Measurements from ENCODE around the gene CCDC172. TPM values are rescaled to one million over a fixed set of nuclear protein-coding genes. Genes with fewer than 3 reads are reported as not detected.

Gene CCDC172
- total RNA-seq, 1 donor from 2014 or later: not detected

DNA sequence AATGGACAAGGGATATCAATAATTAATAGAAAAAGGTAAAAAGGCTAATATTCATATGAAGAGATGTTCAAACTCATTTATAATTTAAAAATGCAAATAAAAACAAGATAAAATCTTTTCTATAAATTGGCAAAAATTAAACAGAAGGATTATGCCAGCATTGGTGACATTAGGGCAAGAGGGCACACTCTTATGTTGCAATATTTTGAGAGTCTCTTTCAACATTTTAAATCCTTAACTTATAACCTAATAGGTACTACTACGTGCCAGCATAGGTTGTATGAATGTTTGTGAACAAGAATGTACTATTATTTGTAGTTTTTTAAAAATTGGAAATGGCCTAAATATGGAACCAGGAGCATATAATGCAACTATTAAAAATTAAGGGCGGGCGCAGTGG is 78.6 kb downstream of the CCDC172 start:
- no peak overlapping the region for H3K4me3 ChIP-seq (ENCODE audit: low read depth, low read length)
- TF ChIP-seq, protein P1, sequence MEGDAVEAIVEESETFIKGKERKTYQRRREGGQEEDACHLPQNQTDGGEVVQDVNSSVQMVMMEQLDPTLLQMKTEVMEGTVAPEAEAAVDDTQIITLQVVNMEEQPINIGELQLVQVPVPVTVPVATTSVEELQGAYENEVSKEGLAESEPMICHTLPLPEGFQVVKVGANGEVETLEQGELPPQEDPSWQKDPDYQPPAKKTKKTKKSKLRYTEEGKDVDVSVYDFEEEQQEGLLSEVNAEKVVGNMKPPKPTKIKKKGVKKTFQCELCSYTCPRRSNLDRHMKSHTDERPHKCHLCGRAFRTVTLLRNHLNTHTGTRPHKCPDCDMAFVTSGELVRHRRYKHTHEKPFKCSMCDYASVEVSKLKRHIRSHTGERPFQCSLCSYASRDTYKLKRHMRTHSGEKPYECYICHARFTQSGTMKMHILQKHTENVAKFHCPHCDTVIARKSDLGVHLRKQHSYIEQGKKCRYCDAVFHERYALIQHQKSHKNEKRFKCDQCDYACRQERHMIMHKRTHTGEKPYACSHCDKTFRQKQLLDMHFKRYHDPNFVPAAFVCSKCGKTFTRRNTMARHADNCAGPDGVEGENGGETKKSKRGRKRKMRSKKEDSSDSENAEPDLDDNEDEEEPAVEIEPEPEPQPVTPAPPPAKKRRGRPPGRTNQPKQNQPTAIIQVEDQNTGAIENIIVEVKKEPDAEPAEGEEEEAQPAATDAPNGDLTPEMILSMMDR (IDR thresholded peaks at IDR 0.05; ENCODE audit: insufficient read depth, low read length, severe bottlenecking): no peak
- H3K27me3 ChIP-seq (ENCODE audit: control insufficient read depth, insufficient read depth, low read length): no peaks in the 10 kb centered on the region
- DNase-seq (ENCODE audit: low read depth): no peak
- H3K36me3 ChIP-seq (ENCODE audit: control insufficient read depth, insufficient read depth, low read length): no peaks in the 10 kb centered on the region
- no peak for FAIRE-seq

DNA sequence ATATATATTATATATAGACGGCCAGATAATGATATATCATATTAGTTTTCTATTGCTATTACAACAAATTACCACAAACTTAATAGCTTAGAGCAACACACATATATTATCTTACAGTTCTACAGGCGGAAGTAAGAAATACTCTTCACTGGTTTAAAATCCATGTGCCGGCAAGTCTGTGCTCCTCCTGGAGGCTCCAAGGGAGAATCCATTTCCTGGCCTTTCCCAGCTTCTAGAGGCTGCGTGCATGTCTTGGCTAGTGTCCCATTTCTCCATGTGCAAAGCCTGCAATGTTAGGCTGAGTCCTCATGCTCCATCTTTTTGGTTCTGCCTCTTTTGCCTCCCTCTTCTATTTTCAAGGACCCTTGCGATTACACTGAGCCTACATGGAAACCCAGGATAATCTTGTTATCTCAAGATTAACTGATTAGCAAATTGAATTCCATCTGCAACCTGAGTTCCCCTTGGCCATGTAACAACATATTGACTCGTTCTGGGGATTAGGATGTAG is 79.5 kb downstream of the CCDC172 start:
- Histone ChIP-seq H3K36me3 (ENCODE audit: control insufficient read depth, insufficient read depth, low read length) (no peaks in the 10 kb centered on the region), H3K27me3 (ENCODE audit: control insufficient read depth, insufficient read depth, low read length) (no peaks in the 10 kb centered on the region), H3K4me3 (ENCODE audit: low read depth, low read length) (no peak overlapping the region)
- TF ChIP-seq, protein P1 (IDR thresholded peaks at IDR 0.05; ENCODE audit: insufficient read depth, low read length, severe bottlenecking): no peak
- FAIRE-seq: no peak
- DNase-seq (ENCODE audit: low read depth): no peak

DNA sequence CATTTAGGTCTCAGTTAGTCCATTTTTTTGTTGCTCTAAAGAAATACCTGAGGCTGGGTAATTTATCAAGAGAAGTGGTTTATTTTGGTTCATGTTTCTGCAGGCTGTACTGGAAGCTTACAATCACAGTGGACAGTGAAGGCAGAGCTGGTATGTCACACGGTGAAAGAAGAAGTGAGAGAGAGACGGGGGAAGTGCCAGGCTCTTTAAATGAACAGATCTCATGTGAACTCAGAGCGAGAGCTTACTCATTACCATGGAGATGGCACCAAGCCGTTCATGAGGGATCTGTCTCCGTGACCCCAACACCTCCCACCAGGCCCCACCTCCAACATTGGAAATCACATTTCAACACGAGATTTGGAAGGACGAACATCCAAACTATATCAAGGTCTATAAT is 84.5 kb downstream of the CCDC172 start:
- no peaks in the 10 kb centered on the region for H3K27me3 ChIP-seq (ENCODE audit: control insufficient read depth, insufficient read depth, low read length)
- DNase-seq (ENCODE audit: low read depth): no peak
- no peak overlapping the region for H3K4me3 ChIP-seq (ENCODE audit: low read depth, low read length)
- no peak for FAIRE-seq
- no peaks in the 10 kb centered on the region for H3K36me3 ChIP-seq (ENCODE audit: control insufficient read depth, insufficient read depth, low read length)
- TF ChIP-seq, protein P1 (IDR thresholded peaks at IDR 0.05; ENCODE audit: insufficient read depth, low read length, severe bottlenecking): no peak

DNA sequence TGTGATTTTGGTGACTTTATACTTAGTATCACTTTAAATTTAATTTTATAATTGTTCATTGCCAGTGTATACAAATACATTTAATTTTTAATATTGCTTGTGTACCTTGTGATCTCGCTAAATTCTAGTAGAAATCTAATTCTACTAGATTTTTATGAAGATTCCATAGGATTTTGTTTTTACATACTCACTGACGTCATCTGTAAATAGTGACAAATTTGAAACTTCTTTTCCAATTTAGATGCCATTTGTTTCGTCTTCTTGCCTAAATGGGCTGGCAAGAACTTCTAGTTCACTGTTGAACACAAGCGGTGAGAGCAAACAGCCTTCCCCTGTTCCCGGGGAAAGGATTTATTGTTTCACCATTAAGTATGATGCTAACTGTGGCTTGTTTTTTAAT is 86.1 kb downstream of the CCDC172 start:
- H3K36me3 ChIP-seq (ENCODE audit: control insufficient read depth, insufficient read depth, low read length): no peaks in the 10 kb centered on the region
- no peaks in the 10 kb centered on the region for H3K27me3 ChIP-seq (ENCODE audit: control insufficient read depth, insufficient read depth, low read length)
- no peak for DNase-seq (ENCODE audit: low read depth)
- FAIRE-seq: no peak
- H3K4me3 ChIP-seq (ENCODE audit: low read depth, low read length): no peak overlapping the region
- TF ChIP-seq, protein P1 (IDR thresholded peaks at IDR 0.05; ENCODE audit: insufficient read depth, low read length, severe bottlenecking): no peak

DNA sequence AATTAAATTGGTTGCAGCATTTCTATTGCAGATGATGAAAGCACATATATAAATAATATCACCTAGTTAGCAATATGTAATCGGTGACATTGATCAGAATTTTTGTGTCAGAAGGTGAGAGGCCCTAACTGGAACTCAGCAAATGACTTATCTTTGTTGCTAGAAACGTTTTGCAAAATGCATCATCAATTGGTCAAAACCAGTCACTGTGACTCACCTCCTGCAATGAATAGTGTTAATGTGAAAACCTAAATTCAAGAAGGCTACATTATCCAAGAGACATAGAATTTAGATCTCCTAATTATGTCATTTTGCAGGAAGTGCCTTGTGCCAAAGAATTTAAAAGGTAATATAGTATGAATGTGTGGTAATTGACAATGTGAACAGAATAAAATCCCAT is 93.6 kb downstream of the CCDC172 start:
- DNase-seq (ENCODE audit: low read depth) (peak; percentile 80), FAIRE-seq (no peak)
- TF ChIP-seq, protein P1 (IDR thresholded peaks at IDR 0.05; ENCODE audit: insufficient read depth, low read length, severe bottlenecking): no peak
- Histone ChIP-seq H3K36me3 (ENCODE audit: control insufficient read depth, insufficient read depth, low read length) (no peaks in the 10 kb centered on the region), H3K27me3 (ENCODE audit: control insufficient read depth, insufficient read depth, low read length) (no peaks in the 10 kb centered on the region), H3K4me3 (ENCODE audit: low read depth, low read length) (no peak overlapping the region)

DNA sequence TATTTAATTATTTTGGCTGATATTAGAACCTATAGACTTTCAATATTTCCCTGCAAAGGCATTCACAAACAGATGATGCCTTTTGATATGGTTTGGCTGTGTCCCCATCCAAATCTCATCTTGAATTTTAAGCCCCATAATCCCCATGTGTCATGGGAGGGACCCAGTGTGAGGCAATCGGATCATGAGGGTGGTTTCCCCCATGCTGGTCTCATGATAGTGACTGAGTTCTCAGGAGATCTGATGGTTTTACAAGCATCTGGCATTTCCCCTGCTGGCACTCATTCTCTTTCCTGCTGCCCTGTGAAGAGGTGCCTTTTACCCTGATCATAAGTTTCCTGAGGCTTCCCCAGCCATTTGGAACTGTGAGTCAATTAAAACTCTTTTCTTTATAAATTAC is 94.1 kb downstream of the CCDC172 start:
- no peaks in the 10 kb centered on the region for H3K27me3 ChIP-seq (ENCODE audit: control insufficient read depth, insufficient read depth, low read length)
- H3K4me3 ChIP-seq (ENCODE audit: low read depth, low read length): no peak overlapping the region
- H3K36me3 ChIP-seq (ENCODE audit: control insufficient read depth, insufficient read depth, low read length): no peaks in the 10 kb centered on the region
- FAIRE-seq (no peak), DNase-seq (ENCODE audit: low read depth) (no peak)
- TF ChIP-seq, protein P1 (IDR thresholded peaks at IDR 0.05; ENCODE audit: insufficient read depth, low read length, severe bottlenecking): no peak
